ENCODE results near the gene STK11IP. TPM values are rescaled to one million over a fixed set of nuclear protein-coding genes. Genes with fewer than 3 reads are reported as not detected.
"Not testable (repeated sequence)": the region's sequence is repeated elsewhere in the genome, so short reads cannot be mapped to it uniquely, and the experiment has no call there.

The STK11IP gene
- total RNA-seq, 1 donor from 2014 or later = 7.7 TPM

DNA sequence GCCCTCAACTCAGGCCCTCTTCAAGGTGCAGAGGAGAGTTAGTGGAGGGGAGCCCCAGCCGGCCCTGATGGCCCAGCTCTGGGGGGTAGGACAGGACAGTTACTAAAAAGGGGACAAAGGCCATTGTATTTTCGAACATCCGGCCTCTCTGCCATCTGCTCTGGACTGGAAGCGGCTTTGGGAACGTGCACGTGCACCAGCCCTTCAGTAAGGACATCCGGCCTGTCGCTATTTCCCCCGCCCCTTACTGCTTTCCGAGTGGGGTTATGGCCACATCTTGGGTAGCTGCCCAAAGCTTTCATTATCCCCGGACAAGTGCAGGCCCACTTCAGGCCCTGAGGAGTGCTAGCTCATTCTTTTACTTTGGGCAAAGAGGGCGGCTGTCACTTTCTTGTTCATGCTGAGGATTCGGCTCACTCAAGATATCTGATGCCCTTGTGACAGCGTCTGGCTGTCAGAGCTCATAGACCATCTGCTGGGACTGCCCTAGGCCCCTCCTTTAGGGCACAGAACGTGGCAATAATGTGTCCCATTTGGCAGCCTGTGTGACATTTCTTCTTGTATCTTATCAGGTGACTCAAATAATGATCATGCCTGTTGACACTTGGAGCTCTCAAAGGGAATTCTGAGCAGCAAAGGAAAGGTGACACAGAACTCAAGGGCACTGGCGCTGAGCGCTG is 47.3 kb downstream of the STK11IP start:
- no peak for ATAC-seq
- DNase-seq (ENCODE audit: low spot score) = no peak

- ATAC-seq (no peak), DNase-seq (ENCODE audit: low spot score) (no peak)
Measured at GRCh38 chr2:219645631-219646527, 48.2 kb downstream of the STK11IP start.

DNA sequence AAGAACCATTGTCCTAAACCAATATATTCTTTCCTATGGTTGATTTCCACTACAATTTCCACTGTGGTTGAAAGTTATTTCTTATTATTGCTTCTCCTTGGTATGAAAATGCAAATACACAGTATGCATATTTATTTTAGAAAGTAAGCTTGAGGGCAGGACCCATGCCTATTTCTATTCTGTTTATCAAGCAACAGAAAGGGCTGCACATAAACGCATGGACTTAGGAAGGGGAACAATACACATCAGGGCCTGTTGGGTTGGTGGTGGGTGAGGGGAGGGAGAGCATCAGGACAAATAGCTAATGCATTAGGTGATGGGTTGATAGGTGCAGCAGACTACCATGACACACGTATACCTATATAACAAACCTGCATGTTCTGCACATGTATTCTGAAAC is 50.5 kb downstream of the STK11IP start:
- DNase-seq (ENCODE audit: low spot score) (no peak), ATAC-seq (no peak)

GRCh38 chr2:219648963-219649362 is 51.3 kb downstream of the STK11IP start:
- ATAC-seq (no peak), DNase-seq (ENCODE audit: low spot score) (no peak)

GRCh38 chr2:219650426-219651248 is 53.0 kb downstream of the STK11IP start:
- DNase-seq (ENCODE audit: low spot score) (no peak), ATAC-seq (no peak)

DNA sequence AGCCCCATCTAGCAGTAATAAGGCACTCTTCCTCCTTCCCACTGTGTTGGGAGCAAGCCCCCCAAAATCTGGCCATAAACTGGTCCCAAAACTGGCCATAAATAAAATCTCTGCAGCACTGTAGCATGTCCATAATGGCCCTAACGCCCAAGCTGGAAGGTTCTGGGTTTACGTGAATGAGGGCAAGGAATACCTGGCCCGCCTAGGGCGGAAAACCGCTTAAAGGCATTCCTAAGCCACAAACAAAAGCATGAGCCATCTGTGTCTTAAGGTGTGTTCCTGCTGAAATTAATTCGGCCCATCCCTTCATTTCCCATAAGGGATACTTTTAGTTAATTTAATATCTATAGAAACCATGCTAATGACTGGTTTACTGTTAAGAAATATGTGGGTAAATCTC is 54.0 kb downstream of the STK11IP start:
- ATAC-seq = not testable (repeated sequence)

DNA sequence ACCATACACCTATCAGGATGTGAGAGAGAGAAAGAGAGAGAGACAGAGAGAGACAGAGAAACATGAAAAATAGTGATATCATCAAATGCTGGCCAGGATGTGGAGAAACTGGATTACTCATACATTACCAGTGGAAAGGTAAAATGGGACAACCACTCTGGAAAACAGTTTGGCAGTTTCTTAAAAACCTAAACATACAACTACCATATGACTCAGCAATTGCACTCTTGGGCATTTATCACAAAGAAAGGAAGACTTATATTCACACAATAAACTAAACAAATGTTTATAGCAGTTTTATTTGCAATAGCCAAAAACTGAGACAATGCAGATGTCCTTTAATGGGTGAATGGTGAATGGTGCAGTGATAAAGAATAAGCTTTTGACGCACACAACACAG is 58.9 kb downstream of the STK11IP start:
- ATAC-seq = no peak
- no peak for DNase-seq (ENCODE audit: low spot score)

More for the DNA sequence above, 54.0 kb downstream of the STK11IP start:
- not testable (repeated sequence) for DNase-seq (ENCODE audit: low spot score)

GRCh38 chr2:219658196-219658846 is 60.7 kb downstream of the STK11IP start:
- ATAC-seq (no peak), DNase-seq (ENCODE audit: low spot score) (peak; percentile 26)

DNA sequence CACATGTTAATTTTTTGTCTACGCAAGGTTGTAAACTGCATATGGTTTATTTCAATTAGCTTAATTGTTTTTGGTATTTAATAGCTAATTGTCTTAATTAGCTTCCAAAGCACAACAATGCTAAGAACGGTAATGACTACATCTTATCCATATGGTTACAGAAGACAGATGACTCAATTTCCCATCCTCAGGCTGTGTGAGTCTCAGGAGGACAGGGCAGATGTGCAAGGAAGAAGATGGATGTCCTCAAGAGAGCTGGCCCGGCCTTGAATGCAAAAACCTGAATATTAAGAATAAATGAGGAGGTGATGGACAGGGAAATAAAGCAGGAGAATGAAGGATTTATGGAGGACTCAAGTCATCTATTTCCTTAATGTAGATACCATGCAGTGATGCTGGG is 61.2 kb downstream of the STK11IP start:
- DNase-seq (ENCODE audit: low spot score) (no peak), ATAC-seq (no peak)

- no peak for ATAC-seq
Measured at GRCh38 chr2:219661197-219661954, 63.7 kb downstream of the STK11IP start.

DNA sequence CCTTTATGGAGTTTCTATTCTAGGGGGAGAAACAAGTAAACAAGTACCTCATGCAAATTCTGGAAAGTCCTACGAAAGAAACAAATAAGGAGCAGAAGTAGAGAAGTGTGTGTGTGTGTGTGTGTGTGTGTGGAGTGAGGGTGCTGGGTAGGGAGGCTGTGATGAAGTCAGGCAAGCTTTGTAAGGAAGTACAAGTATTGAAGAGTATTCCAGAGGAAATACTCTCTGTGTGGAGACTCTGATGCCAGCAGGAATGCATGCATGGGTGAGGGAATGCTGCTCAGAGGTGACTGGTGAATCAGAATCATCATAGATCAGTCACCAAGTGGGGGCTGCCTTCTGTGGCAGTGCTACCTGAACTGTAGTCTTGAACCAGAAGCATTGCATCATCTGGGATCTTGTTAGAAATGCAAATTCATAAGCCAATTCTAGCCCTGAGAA is 64.3 kb downstream of the STK11IP start:
- ATAC-seq (no peak), DNase-seq (ENCODE audit: low spot score) (no peak)

More at GRCh38 chr2:219661197-219661954, 63.7 kb downstream of the STK11IP start:
- no peak for DNase-seq (ENCODE audit: low spot score)

GRCh38 chr2:219662566-219662965 is 64.9 kb downstream of the STK11IP start:
- ATAC-seq (no peak), DNase-seq (ENCODE audit: low spot score) (peak; percentile 26)

GRCh38 chr2:219663116-219663762 is 65.6 kb downstream of the STK11IP start:
- DNase-seq (ENCODE audit: low spot score) = peak; percentile 33
- ATAC-seq = no peak

DNA sequence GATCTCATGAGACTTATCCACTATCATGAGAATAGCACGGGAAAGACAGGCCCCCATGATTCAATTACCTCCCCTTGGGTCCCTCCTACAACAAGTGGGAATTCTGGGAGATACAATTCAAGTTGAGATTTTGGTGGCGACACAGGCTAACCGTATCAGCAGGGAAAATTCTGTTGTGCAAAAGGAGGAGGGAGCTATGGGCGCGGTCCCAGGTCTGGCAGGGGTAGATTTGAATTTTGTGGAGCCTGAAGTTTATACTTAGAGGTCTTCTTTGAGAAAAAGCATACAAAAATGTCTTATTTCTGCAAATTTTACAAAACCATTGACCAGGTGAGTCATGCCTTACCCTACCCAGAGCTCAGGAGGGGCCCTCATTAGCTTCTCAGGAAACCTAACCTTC is 66.4 kb downstream of the STK11IP start:
- no peak for ATAC-seq
- DNase-seq (ENCODE audit: low spot score) = peak; percentile 21

DNA sequence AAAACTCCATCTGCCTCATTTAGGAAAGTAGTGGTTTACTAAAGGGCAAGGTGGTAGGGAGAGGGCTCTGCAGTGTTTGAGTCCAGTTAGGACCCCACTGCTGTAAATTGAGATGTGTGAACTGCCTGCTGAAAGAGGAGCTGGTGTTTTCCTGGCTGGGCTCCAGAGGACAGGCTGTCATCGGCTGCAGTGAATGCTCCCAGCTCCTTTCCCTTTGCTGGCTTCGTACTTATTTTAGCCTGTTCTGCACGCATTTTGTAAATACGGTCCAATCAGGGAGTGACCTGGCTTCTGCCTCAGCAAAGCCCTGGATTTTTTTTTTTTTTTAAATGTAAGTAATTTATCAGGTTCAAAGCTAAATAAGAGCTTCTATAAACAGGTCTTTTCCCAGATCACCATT is 67.3 kb downstream of the STK11IP start:
- DNase-seq (ENCODE audit: low spot score) = peak; percentile 39

DNA sequence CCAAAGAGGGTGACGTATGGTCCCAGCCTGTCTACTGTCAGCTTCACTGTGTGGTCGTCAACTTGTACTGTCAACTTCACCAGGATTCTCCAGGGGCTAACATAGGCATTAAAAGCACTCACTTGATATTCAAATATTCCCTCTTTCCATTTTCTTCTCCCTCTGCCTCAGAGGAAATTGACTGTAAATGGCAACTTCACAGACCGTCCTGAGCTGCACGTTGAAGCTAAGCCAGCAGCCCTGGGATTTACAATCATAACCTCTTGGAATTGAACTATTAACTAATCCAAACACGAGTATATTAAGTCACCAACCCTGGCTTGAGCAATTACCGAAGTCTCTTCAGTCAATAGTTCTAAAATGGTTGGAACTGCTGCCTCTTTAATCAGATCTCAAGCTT is 68.3 kb downstream of the STK11IP start:
- DNase-seq (ENCODE audit: low spot score) = peak; percentile 3
- no peak for ATAC-seq

More for the DNA sequence above, 67.3 kb downstream of the STK11IP start:
- no peak for ATAC-seq
